Endothelial cell of umbilical vein (primary cell): ENCODE results near the gene TXK. TPM values are rescaled to one million over a fixed set of nuclear protein-coding genes. Genes with fewer than 3 reads are reported as not detected.

Experiments used
- BruUV-seq: library from RNA; stranded (reverse); fragments of 400-500 nt; replicated peaks from 2 replicates; lab custom pipeline; 2021; lab: Mats Ljungman, UMichigan
- CTCF ChIA-PET: fragments of 300-600, 350-600 bp; sonication (Branson Sonifier 250); formaldehyde crosslinking; loops from one replicate; lab custom pipeline; 2021; ENCODE audit warnings: antibody characterized with exemption, inconsistent platforms; lab: Charles Lee
- POLR2A ChIA-PET: fragments of 300-600, 350-600 bp; sonication (Branson Sonifier 250); formaldehyde crosslinking; loops from one replicate; lab custom pipeline; 2021; ENCODE audit warnings: antibody characterized with exemption, inconsistent platforms; lab: Charles Lee
- DNase-seq: peaks from one replicate; pipeline ENCODE4 v3.0.0-alpha.2; 2011; ENCODE audit warnings: low read depth, low spot score
- FAIRE-seq: peaks from 2 replicates; lab custom pipeline; 2011; peaks lifted over from hg19 to GRCh38; lab: Jason Lieb, UNC
- H2AFZ ChIP-seq: 2 replicates; pipeline ENCODE4 v1.6.0; 2012; ENCODE audit warnings: low read depth, low read length, control low read depth, inconsistent platforms
- H3K27ac ChIP-seq: 2 replicates; pipeline ENCODE4 v1.5.1; 2011; ENCODE audit warnings: low read depth, mild to moderate bottlenecking, control low read depth, low read length, moderate library complexity; ENCODE audit not compliant: insufficient read depth
- H3K27me3 ChIP-seq, 2 experiments: 2 replicates each; pipeline versions ENCODE4 v1.6.0 to v1.6.1; 2011; ENCODE audit warnings: low read length in 2 of 2, mixed read lengths in 1 of 2; ENCODE audit not compliant: control insufficient read depth in 2 of 2, insufficient read depth in 2 of 2
- H3K36me3 ChIP-seq, 2 experiments: 2 replicates in 1 of 2; 3 replicates in 1 of 2; pipeline ENCODE4 v1.5.1; 2011; ENCODE audit warnings: low read length in 2 of 2, mild to moderate bottlenecking in 1 of 2, moderate library complexity in 1 of 2; ENCODE audit not compliant: control insufficient read depth in 2 of 2, insufficient read depth in 2 of 2; ENCODE audit errors: extremely low read depth in 1 of 2
- H3K4me1 ChIP-seq: 3 replicates; pipeline ENCODE4 v1.5.1; 2011; ENCODE audit warnings: mild to moderate bottlenecking, low read length; ENCODE audit not compliant: control insufficient read depth, insufficient read depth; ENCODE audit errors: extremely low read depth
- H3K4me2 ChIP-seq: 2 replicates; pipeline ENCODE4 v1.6.1; 2011; ENCODE audit warnings: low read length, control low read depth, mixed read lengths; ENCODE audit not compliant: insufficient read depth
- H3K4me3 ChIP-seq, 3 experiments: fragments of 200-600 bp in 1 of 3; sonication (generic), shearing (Covaris generic) in 1 of 3; replicated peaks in 1 of 3; 2 replicates each; pipeline ENCODE4 v1.5.1; 2011 to 2016; ENCODE audit warnings: control low read depth in 3 of 3, low read length in 3 of 3, mild to moderate bottlenecking in 2 of 3, inconsistent platforms in 1 of 3, low read depth in 1 of 3, moderate library complexity in 1 of 3; ENCODE audit not compliant: insufficient read depth in 1 of 3
- H3K79me2 ChIP-seq: 2 replicates; pipeline ENCODE4 v1.6.0; 2012; ENCODE audit warnings: low read length, inconsistent platforms; ENCODE audit not compliant: control insufficient read depth, insufficient read depth
- H3K9ac ChIP-seq: replicated peaks from 2 replicates; pipeline ENCODE3; 2011; ENCODE audit warnings: low read length, control low read depth; ENCODE audit not compliant: insufficient read depth; ENCODE audit errors: extremely low read depth
- H3K9me1 ChIP-seq: replicated peaks from 3 replicates; pipeline ENCODE4 v1.6.0; 2011; ENCODE audit warnings: mild to moderate bottlenecking, low read length; ENCODE audit not compliant: control insufficient read depth, insufficient read depth; ENCODE audit errors: extremely low read depth
- H3K9me3 ChIP-seq: replicated peaks from 2 replicates; pipeline ENCODE4 v1.5.1; 2012; ENCODE audit warnings: low read length, inconsistent platforms; ENCODE audit not compliant: control insufficient read depth, insufficient read depth
- H4K20me1 ChIP-seq: replicated peaks from 2 replicates; pipeline ENCODE3; 2011; ENCODE audit warnings: mild to moderate bottlenecking, low read length; ENCODE audit not compliant: control insufficient read depth, insufficient read depth; ENCODE audit errors: extremely low read depth
- CTCF ChIP-seq, 2 donors: IDR thresholded peaks; 1 replicate in 1 of 2; 2 replicates in 1 of 2; pipeline ENCODE4 v1.5.1; 2011; ENCODE audit warnings: low read length in 2 of 2, mild to moderate bottlenecking in 2 of 2, moderate library complexity in 2 of 2, control low read depth in 1 of 2, inconsistent platforms in 1 of 2, low read depth in 1 of 2; ENCODE audit not compliant: insufficient read depth in 1 of 2; ENCODE audit errors: extremely low read depth in 1 of 2
- EZH2 ChIP-seq: IDR thresholded peaks from 2 replicates; pipeline ENCODE4 v1.6.1; 2012; ENCODE audit warnings: borderline replicate concordance, low read depth, mild to moderate bottlenecking, moderate library complexity, low read length, inconsistent platforms; ENCODE audit not compliant: severe bottlenecking
- FOS ChIP-seq: IDR thresholded peaks from 2 replicates; pipeline ENCODE4 v1.6.1; 2011; ENCODE audit warnings: mild to moderate bottlenecking, low read length, moderate library complexity, borderline replicate concordance; ENCODE audit not compliant: insufficient read depth
- GATA2 ChIP-seq: IDR thresholded peaks from 2 replicates; pipeline ENCODE4 v1.7.0; 2011; ENCODE audit warnings: low read depth, mild to moderate bottlenecking, moderate library complexity, mixed read lengths, low read length; ENCODE audit not compliant: insufficient read length, insufficient read depth
- JUN ChIP-seq: IDR thresholded peaks from 2 replicates; pipeline ENCODE4 v1.6.1; 2011; ENCODE audit warnings: borderline replicate concordance, low read depth; ENCODE audit not compliant: insufficient read length, insufficient read depth
- MAX ChIP-seq: IDR thresholded peaks from 2 replicates; pipeline ENCODE4 v1.6.1; 2011; ENCODE audit not compliant: insufficient read depth, insufficient read length
- MYC ChIP-seq: IDR thresholded peaks from one replicate; pipeline ENCODE4 v1.6.1; 2011; ENCODE audit warnings: mild to moderate bottlenecking, low read depth, low read length
- POLR2A ChIP-seq: IDR thresholded peaks from 2 replicates; pipeline ENCODE4 v1.6.1; 2012; ENCODE audit warnings: low read depth, mild to moderate bottlenecking, control low read depth, low read length
- POLR2AphosphoS5 ChIP-seq: IDR thresholded peaks from 2 replicates; pipeline ENCODE4 v1.6.1; 2012; ENCODE audit warnings: low read depth, mild to moderate bottlenecking, control low read depth, low read length, moderate library complexity; ENCODE audit not compliant: insufficient read depth
- dilution Hi-C: fragments of 300-500 bp; cut with MboI; formaldehyde crosslinking; loops from one replicate; pipeline ENCODE4 v1.15.0; 2019; ENCODE audit warnings: low sequenced_read_pairs; ENCODE audit not compliant: extremely low pct_ligation_motif_present
- intact Hi-C: fragments of 100-400 bp; cut with micrococcal nuclease; formaldehyde crosslinking; loops from one replicate; pipeline ENCODE4 v1.10.0; 2022
- polyA plus RNA-seq, 4 experiments: library from polyadenylated mRNA; depleted of rRNA in 3 of 4; stranded (reverse) in 3 of 4; unstranded in 1 of 4; fragments of >200 nt; gene quantifications; 2 replicates each; pipeline versions ENCODE4 v1.2.1 to v1.2.3, GENCODE V29; 2011 to 2012; ENCODE audit warnings: missing spikeins in 1 of 4
- total RNA-seq: library from RNA; stranded (reverse); gene quantifications from 2 replicates; pipeline ENCODE4 v1.2.3, GENCODE V29; 2021

The TXK gene
- total and polyA plus RNA-seq, 2 donors (not counting 3 experiments of a cell fraction or from before 2014, with no cell fraction given), result 0.26 to 0.97 TPM

GRCh38 chr4:48044298-48044697 is 89.8 kb downstream of the TXK start:
- dilution Hi-C loops (no loop called here), intact Hi-C loops (no loop called here)
- H3K9me3 ChIP-seq, result no peaks in the 10 kb centered on the region
- TF ChIP-seq MYC, result no peak
- TF ChIP-seq GATA2, result no peak
- no peak for TF ChIP-seq FOS
- no peak for TF ChIP-seq POLR2A
- TF ChIP-seq EZH2, result no peak
- TF ChIP-seq MAX, result no peak
- no peak for TF ChIP-seq CTCF (IDR thresholded peaks at IDR 0.05; ENCODE audit: extremely low read depth in 1 of 2, insufficient read depth in 1 of 2, low read depth in 1 of 2, low read length in 2 of 2)
- TF ChIP-seq POLR2AphosphoS5, result no peak
- no peak for TF ChIP-seq JUN
- no peaks in the 10 kb centered on the region for H3K36me3 ChIP-seq
- no peaks in the 10 kb centered on the region for H3K9me1 ChIP-seq
- CTCF ChIA-PET, result interaction anchor here (1.1 to 1.6 kb wide), 4 partner anchors 10 to 111 kb away, joined by 3 to 9 read pairs (median 4); no protein-coding TSS in a partner anchor
- H3K9ac ChIP-seq, result no peak overlapping the region
- no TSS peak for BruUV-seq
- H3K79me2 ChIP-seq, result no peaks in the 10 kb centered on the region
- no peaks in the 10 kb centered on the region for H3K4me1 ChIP-seq
- H4K20me1 ChIP-seq, result no peaks in the 10 kb centered on the region
- FAIRE-seq, result no peak
- H2AFZ ChIP-seq, result no peak overlapping the region
- H3K27me3 ChIP-seq, result peaks cover 3 to 13% of the 10 kb centered on the region in 2 experiments
- POLR2A ChIA-PET, result no interaction called here
- H3K27ac ChIP-seq, result no peak overlapping the region
- no peak overlapping the region for H3K4me3 ChIP-seq
- H3K4me2 ChIP-seq, result no peak overlapping the region
- no peak for DNase-seq
